KG1 (cell line): ENCODE data around the gene PCSK7.
"Not testable (repeated sequence)": the region's sequence is repeated elsewhere in the genome, so short reads cannot be mapped to it uniquely, and the experiment has no call there.

Experiments used
- DNase-seq: peaks from one replicate; lab custom pipeline; 2025; lab: John Stamatoyannopoulos, UW

The PCSK7 gene

DNA sequence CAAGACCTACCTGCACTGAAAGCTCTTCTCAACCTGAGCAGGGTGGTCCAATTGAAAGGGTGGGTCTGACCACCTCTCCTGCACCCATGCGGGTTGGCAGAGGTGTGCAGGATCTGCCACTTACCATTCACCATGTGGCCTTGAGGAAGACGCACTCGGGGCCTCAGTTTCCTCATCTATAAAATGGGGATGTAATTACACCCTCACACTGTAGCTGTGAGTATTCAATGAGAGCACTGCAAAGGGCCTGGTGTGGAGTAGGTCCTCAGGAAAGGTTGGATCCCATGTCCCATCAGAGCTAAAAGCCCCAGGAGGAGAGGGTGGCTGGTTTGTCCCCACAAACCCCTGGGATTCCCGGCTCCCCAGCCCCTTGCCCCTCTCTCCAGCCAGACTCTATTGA, 33.3 kb downstream of the PCSK7 start:
- DNase-seq = no peak

DNA sequence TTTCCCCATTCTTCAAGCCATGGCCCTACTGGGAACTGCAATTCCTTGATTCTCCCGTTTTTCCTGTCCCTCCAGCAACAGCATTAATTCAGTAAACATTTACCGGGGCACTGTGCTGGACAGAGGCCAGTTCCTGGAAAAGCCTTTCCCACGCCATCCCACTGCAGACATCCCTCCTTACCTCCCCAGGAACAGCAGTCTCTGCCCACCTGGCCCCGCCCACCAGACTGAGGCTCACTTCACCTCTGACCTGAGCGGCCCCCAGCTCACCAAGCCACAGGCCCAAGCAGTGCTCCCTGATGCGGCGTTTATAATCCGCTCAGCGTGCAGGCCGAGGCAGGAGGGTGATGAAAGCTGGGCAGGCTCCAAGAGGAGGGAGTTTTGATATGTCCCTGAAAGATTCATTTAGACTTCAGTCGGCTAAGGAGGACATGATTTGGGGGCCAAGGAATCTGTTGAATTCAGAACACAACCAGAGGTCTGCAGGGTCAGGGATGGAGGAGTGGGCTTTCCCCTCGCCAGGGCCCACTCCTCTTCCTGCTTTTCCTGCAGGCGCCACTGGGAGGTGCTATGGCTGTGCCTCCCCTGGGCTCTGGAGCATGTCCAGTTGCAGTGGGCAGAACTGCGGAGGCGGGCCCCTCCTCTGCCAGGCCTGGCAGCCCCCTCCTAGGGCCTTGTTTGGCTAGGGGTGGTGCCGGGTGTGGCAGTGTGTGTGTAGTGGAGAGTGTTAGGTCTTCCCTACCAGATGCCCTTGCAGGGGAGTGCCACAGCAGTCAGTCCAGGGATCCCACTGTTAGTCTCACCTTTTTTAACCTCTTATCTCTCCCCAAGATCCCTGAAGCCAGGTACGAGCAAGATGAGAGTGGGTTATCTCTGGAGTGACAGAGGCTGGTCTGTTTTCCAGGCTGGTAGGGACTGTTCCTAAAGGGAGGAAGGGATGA, 34.1 kb downstream of the PCSK7 start:
- DNase-seq = no peak

DNA sequence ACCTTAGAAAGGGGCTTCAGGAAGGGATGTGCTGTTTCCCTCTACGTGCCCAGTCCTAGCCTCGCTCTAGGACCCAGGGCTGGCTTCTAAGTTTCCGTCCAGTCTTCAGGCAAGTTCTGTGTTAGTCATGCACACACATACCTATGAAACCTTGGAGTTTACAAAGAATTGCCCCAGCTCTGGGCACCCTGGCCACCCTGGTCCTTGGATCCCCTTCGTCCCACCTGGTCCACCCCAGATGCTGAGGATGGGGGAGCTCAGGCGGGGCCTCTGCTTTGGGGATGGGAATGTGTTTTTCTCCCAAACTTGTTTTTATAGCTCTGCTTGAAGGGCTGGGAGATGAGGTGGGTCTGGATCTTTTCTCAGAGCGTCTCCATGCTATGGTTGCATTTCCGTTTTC, 34.9 kb downstream of the PCSK7 start:
- DNase-seq = no peak

DNA sequence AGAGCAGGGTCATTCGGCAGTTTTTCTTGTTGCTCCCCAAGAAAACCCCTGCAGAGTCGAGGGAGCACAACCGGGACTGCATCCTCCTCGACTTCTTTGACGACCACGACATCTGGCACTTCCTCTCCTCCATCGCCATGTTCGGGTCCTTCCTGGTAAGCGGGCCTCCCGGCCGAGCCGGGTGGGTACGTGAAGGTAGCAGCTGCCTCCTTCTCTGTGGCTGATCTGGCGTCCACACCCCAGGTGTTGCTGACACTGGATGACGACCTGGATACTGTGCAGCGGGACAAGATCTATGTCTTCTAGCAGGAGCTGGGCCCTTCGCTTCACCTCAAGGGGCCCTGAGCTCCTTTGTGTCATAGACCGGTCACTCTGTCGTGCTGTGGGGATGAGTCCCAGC, 36.1 kb downstream of the PCSK7 start:
- no peak for DNase-seq

DNA sequence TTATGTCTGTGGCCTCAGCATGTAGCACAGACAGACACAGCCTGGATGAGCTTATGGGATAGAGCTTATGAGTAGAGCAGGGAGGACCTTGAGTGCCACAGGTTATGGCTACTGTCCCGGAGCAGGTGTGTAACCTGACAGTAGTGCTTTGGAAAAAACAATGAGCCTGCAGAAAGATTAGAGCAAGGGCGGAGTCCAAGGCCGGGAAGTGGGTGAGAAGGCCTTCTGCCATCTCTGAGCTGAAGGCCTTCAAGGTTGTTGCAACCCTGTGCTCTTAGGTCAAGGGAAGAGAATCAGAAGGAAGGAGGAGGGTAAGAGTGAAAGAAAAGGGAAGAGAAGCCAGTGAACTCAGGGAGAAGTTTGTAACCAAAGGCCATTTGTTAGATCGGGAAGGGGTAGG, 36.6 kb downstream of the PCSK7 start:
- DNase-seq = no peak

DNA sequence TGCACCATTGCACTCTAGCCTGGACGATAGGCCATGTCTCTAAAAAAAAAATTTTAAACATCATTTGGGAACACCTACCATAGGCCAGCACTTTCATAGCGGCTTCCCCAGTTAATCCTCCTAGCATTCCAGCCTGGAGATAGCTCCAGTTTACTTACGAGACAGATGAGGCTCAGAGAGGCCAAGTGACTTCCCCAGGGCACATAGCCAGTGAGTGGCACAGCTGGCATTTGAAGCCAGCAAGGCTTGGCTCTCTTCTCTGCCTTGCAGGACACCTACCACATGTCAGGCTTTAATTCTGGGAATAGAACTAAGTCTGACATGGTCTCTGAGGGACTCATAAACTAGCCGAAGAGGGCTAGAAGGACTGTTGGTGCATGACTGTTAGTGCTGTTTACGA, 37.6 kb downstream of the PCSK7 start:
- DNase-seq = no peak

DNA sequence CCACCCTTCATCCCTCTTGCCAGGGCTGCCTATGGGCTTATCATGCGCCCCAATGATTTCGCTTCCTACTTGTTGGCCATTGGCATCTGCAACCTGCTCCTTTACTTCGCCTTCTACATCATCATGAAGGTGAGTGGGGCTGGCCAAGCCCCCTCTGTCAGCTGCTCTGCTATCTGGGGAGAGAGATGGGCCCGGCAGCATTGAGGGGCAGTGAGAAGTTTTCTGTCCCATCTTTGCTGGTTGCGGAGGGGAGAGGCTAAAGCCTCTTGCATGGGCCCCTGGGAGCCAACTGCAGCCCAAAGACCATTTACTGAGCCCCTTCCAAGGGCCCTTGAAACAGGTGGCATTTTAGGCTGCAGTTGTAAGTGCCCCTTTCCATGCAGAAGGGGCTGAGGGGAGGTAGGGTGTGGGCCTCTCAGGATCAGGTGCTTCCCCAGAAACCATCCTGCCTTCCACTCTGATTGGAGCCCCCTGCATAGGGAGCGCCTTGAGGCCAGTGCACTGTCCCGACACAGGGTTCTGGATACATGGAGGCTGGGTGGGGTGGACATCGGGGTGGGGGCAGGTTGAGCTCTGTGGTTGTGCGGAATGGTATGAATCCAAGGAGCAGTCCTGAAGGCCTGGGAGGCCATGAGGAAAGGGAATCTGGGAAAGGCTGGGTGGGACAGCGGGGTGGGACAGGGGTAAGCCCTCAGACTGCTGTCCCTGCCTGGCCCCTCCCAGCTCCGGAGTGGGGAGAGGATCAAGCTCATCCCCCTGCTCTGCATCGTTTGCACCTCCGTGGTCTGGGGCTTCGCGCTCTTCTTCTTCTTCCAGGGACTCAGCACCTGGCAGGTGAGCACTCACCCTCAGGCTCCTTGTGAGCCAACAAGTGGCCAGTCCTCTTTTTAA, 38.5 kb downstream of the PCSK7 start:
- no peak for DNase-seq

DNA sequence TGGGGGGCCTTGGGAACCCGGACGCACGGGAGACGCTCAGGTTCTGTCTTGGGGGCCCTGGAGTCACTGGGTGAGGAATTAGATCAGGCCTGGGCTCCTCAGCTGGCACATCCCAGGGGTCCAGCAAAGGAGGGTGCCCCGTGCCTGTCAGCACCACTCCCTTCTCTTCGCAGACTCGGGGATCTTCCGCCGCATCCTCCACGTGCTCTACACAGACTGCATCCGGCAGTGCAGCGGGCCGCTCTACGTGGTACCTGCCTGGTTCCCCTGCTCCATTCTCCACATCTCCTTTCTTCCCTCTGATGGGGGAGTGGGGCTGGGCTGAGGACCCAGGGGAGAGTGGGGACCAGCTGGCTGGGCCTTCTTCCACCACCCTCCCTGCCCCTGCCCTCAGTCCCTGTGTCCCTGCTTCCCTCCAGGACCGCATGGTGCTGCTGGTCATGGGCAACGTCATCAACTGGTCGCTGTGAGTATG, 39.4 kb downstream of the PCSK7 start:
- DNase-seq = no peak

DNA sequence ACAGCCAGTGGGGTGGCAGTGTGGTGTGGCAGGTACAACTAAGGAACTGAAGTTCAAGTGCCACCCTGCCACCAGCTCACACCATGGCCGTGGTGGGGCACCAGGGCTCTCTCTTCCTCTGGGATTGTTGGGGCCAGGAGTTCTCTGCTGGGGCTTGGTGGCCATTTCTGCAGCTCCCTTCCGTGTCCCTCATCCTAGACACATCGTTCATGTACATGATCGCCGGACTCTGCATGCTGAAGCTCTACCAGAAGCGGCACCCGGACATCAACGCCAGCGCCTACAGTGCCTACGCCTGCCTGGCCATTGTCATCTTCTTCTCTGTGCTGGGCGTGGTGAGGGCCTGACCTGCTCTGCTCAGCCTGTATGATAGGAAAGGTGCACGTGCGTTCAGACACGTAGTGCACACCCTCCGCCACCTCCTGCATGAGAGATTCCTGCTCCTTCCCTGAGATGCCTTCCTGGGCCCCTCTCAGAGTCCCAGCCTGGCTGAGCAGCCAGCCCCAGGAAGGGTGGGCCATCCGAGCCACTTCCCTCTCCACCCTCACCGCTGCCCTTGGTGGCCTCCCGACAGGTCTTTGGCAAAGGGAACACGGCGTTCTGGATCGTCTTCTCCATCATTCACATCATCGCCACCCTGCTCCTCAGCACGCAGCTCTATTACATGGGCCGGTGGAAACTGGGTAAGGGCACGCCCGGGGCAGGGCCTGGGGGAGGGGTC, 40.0 kb downstream of the PCSK7 start:
- no peak for DNase-seq

DNA sequence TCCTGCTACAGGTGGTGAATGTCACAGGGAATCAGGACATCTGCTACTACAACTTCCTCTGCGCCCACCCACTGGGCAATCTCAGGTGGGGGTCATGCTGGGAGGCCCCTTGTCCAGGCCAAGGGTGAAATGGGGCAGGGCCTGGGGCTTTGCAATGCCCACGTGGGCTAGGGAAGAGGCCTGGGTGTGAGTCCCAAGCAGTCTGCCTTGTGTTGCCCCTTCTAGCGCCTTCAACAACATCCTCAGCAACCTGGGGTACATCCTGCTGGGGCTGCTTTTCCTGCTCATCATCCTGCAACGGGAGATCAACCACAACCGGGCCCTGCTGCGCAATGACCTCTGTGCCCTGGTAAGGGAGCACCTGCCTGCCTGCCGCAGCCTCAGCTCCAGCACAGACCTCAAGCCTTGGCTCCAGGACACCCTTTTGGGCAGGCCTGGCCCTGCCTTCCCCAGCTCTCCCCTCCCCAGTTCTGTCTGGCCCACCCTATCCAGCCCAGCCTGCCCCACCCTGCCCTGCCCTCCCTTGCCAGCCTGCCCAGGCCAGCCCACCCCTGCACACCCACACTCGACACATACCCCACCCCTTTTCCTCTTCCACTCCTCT, 41.8 kb downstream of the PCSK7 start:
- DNase-seq = no peak

DNA sequence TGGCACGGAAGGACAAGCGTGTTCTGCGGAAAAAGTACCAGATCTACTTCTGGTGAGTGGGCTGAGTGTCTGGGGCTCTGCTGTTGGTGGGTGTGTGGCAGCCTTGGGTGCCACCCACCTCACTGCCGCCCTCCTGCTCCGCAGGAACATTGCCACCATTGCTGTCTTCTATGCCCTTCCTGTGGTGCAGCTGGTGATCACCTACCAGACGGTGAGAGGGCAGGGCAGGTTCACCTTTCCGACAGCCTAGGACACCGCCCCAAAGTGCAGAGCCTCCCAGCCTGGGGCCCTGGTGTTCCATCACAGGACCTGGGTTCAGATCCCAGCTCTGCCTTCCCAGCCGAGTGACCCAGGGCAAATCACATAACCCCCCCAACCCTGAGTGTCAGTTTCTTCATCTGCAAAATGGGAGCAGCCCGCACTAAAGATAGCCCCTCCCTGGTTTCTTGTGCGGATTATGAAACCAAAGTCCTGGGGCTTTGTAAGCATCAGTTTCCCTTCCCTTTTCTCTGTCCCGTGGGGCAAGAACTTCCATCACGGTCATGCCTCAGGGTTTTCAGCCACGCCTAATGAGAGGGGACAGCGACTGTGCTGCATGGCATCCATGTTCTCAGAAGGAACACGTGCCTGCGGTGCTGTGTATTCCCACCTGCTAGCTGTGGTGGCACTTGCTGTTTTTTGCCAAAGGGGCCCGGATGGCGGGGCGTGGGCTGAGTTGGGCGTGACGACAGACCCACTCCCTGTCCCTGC, 42.5 kb downstream of the PCSK7 start:
- DNase-seq = no peak

DNA sequence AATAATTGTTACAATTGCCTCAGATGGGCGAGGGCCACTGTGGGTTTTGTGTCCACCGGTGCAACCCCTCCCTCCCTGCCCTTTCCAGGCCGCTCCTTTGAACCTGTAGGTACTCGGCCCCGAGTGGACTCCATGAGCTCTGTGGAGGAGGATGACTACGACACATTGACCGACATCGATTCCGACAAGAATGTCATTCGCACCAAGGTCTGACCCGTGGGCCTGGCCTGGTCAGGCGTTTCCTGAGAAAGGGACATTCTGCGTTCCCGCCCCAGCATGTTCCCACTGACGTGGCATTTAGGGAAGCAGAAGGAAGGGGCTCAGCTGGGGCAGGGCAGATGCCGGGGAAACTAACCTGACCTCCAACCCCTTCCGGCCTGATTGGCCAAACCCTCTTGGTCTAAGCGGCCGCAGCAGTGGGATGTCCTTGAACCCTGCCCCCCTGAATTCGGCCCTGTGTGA, 43.2 kb downstream of the PCSK7 start:
- DNase-seq = no peak

DNA sequence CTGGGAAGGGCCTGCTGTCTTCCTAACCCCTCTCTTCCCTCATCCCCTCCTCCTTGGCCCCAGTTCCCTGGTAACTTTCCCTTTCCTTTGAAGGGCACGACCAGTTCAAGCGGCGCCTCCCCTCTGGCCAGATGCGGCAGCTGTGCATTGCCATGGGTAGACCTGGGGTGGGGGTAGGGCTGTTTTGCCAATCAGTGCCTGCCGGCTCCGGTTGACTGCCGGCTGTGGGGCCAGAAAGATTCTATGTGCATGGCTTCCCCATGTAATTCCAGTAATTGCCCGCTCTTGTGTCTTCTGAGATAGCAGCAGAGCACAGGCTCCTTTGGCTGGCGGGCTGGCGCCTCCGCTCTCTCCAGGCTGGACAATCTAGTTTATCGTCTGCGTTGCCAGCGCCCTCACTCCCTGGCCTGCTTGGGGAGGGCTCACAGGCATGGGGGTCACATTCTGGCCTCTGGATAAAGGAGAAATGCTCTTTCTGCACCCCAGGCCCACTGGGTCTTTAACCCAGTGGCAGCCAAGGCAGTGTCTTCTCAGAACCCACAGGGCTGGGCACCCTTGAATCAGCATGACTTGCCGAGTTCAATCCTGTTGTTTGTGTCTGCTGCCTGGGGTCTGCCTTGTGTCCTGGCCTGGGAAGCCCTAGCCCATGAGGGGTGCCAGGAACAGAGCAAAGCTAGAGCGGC, 43.9 kb downstream of the PCSK7 start:
- no peak for DNase-seq

DNA sequence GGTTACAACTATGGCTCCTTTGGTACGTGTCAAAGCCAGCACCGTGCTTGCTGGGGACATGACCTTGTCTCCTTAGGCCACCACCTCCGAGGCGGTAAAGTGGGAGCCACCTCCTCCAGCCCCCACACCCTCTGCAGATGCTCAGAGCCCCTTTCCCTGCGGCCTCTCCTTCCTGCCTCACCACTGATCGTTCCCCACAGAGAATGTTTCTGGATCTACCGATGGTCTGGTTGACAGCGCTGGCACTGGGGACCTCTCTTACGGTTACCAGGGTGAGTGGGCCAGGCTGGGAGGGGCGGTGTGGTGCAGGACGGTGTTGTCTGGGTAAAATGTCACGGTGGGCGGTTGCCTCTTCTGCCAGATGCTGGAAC, 44.5 kb downstream of the PCSK7 start:
- no peak for DNase-seq

DNA sequence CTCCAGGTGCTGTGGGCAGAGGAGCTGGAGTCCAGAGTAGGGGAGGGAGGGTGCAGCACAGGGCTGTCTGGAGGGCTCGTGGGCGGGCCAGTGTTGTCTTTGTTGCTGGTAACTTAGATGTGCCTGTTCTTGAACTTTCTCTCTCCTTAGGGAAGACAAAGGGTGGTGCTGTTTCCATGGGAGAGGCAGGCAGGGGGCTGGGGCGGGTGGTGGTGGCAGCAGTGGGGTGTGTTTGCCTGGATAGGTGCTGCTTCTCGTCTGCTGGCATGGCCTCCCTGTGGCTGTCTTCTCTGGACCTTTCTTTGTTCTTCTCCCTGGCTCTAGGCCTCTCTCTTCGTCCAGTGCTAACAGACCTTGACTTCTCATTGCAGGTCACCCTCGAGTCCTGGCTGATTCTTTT, 44.9 kb downstream of the PCSK7 start:
- DNase-seq = no peak

DNA sequence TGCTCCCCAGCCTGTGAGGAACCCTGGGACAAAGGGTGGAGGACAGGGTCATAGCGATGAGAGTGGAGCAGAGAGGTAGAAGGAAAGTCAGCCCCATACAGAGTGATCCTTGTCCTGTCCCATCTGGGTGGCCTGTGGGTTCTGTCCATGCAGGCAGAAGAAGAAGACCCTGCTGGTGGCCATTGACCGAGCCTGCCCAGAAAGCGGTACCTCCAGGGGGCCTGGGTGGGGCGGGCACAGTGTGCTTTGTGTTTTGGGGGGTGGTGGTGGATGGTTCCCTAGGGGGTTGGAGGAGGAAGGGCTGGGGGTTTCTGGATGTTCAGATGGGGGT, 45.5 kb downstream of the PCSK7 start:
- no peak for DNase-seq

DNA sequence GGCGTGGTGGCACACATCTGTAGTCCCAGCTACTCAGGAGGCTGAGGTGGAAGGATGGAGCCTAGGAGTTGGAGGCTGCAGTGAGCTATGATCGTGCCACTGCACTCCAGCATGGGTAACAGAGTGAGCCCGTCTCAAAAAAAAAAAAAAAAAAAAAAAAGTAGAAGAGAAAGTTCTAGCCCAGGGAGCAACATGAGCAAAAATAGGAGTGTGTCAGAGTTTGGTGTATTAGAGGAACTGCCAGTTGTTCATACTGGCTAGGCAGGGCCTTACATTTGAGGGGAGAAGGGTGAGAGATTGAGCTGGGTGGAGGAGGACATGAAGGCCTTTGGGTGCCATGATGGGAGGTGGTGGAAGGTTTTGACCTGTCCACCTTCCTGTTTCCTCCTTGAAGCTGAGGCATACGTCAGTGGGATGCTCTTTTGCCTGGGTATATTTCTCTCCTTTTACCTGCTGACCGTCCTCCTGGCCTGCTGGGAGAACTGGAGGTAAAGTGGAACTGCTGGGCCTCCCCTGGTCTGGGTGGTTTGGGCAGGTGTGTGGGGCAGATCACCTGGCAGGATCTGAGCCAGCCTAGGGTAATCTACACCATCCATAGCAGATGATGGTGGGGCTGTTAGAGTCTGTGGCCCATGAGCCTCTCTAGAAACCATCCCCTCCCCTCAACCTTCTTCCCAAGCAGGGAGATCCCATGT, 46.0 kb downstream of the PCSK7 start:
- DNase-seq = no peak

DNA sequence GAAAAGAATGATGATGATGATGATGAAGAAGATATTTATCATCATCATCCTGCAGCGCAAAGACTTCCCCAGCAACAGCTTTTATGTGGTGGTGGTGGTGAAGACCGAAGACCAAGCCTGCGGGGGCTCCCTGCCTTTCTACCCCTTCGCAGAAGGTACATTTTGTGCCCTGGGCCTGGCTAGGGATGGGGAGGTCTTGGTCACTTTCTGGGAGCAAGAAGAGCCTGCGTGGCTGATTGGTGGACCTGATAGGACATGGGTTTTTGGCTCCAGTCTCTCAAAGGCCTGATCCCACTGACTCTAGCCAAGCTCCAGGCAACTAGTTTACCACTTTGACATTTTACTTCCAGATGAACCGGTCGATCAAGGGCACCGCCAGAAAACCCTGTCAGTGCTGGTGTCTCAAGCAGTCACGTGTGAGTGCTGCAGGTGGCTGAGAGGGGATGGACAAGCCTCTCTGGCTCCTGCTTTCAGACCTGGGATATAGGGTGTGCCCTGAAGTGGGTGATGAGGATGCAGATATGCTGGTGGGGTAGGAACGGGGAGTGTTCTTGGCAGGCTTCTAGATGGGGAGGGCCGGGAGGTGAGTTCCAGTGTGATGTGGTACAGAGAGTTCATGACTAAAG, 48.0 kb downstream of the PCSK7 start:
- DNase-seq = no peak

DNA sequence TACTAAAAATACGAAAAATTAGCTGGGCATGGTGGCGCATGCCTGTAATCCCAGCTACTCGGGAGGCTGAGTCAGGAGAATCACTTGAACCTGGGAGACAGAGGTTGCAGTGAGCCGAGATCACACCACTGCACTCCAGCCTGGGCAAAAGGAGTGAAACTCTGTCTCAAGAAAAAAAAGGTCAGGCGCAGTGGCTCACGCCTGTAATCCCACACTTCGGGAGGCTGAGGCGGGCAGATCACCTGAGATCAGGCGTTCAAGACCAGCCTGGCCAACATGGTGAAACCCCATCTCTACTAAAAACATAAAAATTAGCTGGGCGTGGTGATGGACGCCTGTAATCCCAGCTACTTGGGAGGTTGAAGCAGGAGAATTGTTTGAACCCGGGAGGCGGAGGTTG, 48.7 kb downstream of the PCSK7 start:
- DNase-seq = not testable (repeated sequence)

DNA sequence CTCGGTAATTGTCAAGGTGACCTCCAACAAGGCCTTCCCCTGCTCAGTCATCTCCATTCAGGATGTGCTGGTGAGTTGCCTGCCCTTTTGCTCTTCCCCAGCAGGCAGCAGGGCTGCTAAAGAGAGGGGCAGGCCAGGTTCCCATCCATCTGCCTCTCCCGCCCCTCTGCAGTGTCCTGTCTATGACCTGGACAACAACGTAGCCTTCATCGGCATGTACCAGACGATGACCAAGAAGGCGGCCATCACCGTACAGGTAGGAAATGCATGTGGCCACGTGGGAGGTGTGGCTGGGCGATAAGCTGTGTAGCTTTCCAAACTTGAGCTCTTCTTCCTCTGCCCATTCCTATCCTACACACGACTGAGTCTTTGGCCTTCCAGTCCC, 49.3 kb downstream of the PCSK7 start:
- no peak for DNase-seq
